Panc1 (cell line): ENCODE measurements around the gene CD300LB. TPM values are rescaled to one million over a fixed set of nuclear protein-coding genes. Genes with fewer than 3 reads are reported as not detected.

Experiments used
- ATAC-seq: fragments of 200-7000 bp; cut with Tn5 transposase; 2 replicates; pipeline ENCODE4 v1.9.1; 2020; ENCODE audit warnings: mild to moderate bottlenecking, moderate library complexity
- BruUV-seq: library from RNA; stranded (reverse); fragments of 400-500 nt; replicated peaks from 2 replicates; lab custom pipeline; 2021; lab: Mats Ljungman, UMichigan
- CTCF ChIA-PET: fragments of 300-600 bp; sonication (Branson Sonifier 250); formaldehyde crosslinking; loops from one replicate; lab custom pipeline; 2022; ENCODE audit warnings: antibody characterized with exemption; lab: Charles Lee
- POLR2A ChIA-PET: fragments of 300-600 bp; sonication (Branson Sonifier 250); formaldehyde crosslinking; loops from one replicate; lab custom pipeline; 2022; ENCODE audit warnings: antibody characterized with exemption; lab: Charles Lee
- DNase-seq: peaks from one replicate; pipeline ENCODE4 v3.0.0-alpha.2; 2010; ENCODE audit warnings: low read depth, low spot score
- H3K27ac ChIP-seq: 2 replicates; pipeline ENCODE4 v1.5.1; 2011; ENCODE audit warnings: mild to moderate bottlenecking, low read length, inconsistent platforms
- H3K27me3 ChIP-seq: fragments of 200-500 bp; sonication (Bioruptor generic); 2 replicates; pipeline ENCODE4 v1.6.0; 2014; ENCODE audit warnings: low read length, inconsistent platforms; ENCODE audit not compliant: control insufficient read depth, insufficient read depth
- H3K36me3 ChIP-seq: fragments of 200-500 bp; sonication (Bioruptor generic); 2 replicates; pipeline ENCODE4 v1.5.1; 2014; ENCODE audit warnings: inconsistent platforms, mild to moderate bottlenecking, low read length, moderate library complexity; ENCODE audit not compliant: control insufficient read depth, insufficient read depth
- H3K4me1 ChIP-seq: 2 replicates; pipeline ENCODE4 v1.5.1; 2011; ENCODE audit warnings: inconsistent platforms, mild to moderate bottlenecking, low read length, moderate library complexity; ENCODE audit not compliant: control insufficient read depth, insufficient read depth
- H3K4me3 ChIP-seq, 2 experiments: 2 replicates each; pipeline ENCODE4 v1.5.1; 2011 to 2012; ENCODE audit warnings: low read depth in 2 of 2, low read length in 2 of 2, mild to moderate bottlenecking in 2 of 2, inconsistent platforms in 1 of 2, moderate library complexity in 1 of 2
- H3K9me3 ChIP-seq: fragments of 200-500 bp; sonication (Bioruptor generic); 2 replicates; pipeline ENCODE4 v1.5.1; 2014; ENCODE audit warnings: low read depth, mild to moderate bottlenecking, inconsistent platforms, low read length, moderate library complexity; ENCODE audit not compliant: control insufficient read depth, insufficient read depth
- CTCF ChIP-seq: fragments of 450-650 bp; IDR thresholded peaks from 2 replicates; pipeline ENCODE4 v1.5.1; 2017; ENCODE audit warnings: mild to moderate bottlenecking
- POLR2AphosphoS5 ChIP-seq: IDR thresholded peaks from 2 replicates; pipeline ENCODE4 v1.6.1; 2012; ENCODE audit warnings: mild to moderate bottlenecking, low read depth, low read length, moderate library complexity
- REST ChIP-seq, 2 experiments: IDR thresholded peaks; 2 replicates each; pipeline ENCODE4 v1.6.1; 2011 to 2012; ENCODE audit warnings: low read depth in 2 of 2, control low read depth in 1 of 2, low read length in 1 of 2, mild to moderate bottlenecking in 1 of 2, moderate library complexity in 1 of 2; ENCODE audit not compliant: insufficient read depth in 1 of 2
- SIN3A ChIP-seq: IDR thresholded peaks from 2 replicates; pipeline ENCODE4 v1.6.1; 2012; ENCODE audit warnings: low read depth, mild to moderate bottlenecking, low read length, moderate library complexity, borderline replicate concordance; ENCODE audit not compliant: insufficient read depth
- TCF7L2 ChIP-seq: IDR thresholded peaks from 2 replicates; pipeline ENCODE4 v1.6.1; 2011; ENCODE audit warnings: mild to moderate bottlenecking, low read depth, low read length, inconsistent platforms
- in situ Hi-C: cut with HindIII; loops from 2 replicates; pipeline ENCODE4 v1.10.0; 2016; ENCODE audit warnings: low sequenced_read_pairs, low pct_unique_long_range_greater_than_20kb
- intact Hi-C: fragments of 100-400 bp; cut with micrococcal nuclease; formaldehyde crosslinking; loops from one replicate; pipeline ENCODE4 v1.10.0; 2022; ENCODE audit not compliant: unreplicated experiment
- total RNA-seq: library from RNA; stranded (reverse); gene quantifications from one replicate; pipeline ENCODE4 v1.2.1, GENCODE V29; 2021; ENCODE audit not compliant: unreplicated experiment

The CD300LB gene
- total RNA-seq, 1 experiment from 2014 or later: not detected

- Histone ChIP-seq H3K27ac (no peak overlapping the region), H3K4me1 (peaks cover 11% of the 10 kb centered on the region; the same call in 1 of the 2 replicates), H3K27me3 (peaks cover 2% of the 10 kb centered on the region; the same call in 1 of the 2 replicates), H3K4me3 (no peak overlapping the region), H3K36me3 (no peaks in the 10 kb centered on the region), H3K9me3 (no peaks in the 10 kb centered on the region)
- ATAC-seq (peak; percentile 96), DNase-seq (peak; percentile 91)
- in situ Hi-C loops: no loop called here
- POLR2A ChIA-PET: interaction anchor here (0.6 kb wide), 1 partner anchor 305 kb away, joined by 3 read pairs; no protein-coding TSS in a partner anchor
- intact Hi-C loops: loop anchor here (5.0 kb wide), 1 partner anchor 168 kb away; the partner anchor contains the start of gene RAB37
- CTCF ChIA-PET: interaction anchor here (0.5 kb wide), 1 partner anchor 200 kb away, joined by 4 read pairs; no protein-coding TSS in a partner anchor
- TF ChIP-seq POLR2AphosphoS5 (peak; percentile 39; the same call in 1 of the 2 replicates), REST (IDR thresholded peaks at IDR 0.05; ENCODE audit: insufficient read depth in 1 of 2, low read depth in 2 of 2, low read length in 1 of 2) (no peak), TCF7L2 (no peak), CTCF (no peak), SIN3A (no peak)
- no TSS peak for BruUV-seq
These were observed 38.0 kb upstream of the CD300LB start for GRCh38 chr17:74569020-74570003.

- no peak overlapping the region for H3K27ac ChIP-seq
- peaks cover 11% of the 10 kb centered on the region; the same call in 1 of the 2 replicates for H3K4me1 ChIP-seq
- no peaks in the 10 kb centered on the region for H3K36me3 ChIP-seq
- intact Hi-C loops: loop anchor here (5.0 kb wide), 1 partner anchor 169 kb away; the partner anchor contains the start of gene RAB37
- ChIA-PET CTCF (no interaction called here), POLR2A (interaction anchor here (0.6 kb wide), 1 partner anchor 22 kb away, joined by 3 read pairs; no protein-coding TSS in a partner anchor)
- DNase-seq (no peak), ATAC-seq (no peak)
- TF ChIP-seq REST (IDR thresholded peaks at IDR 0.05; ENCODE audit: insufficient read depth in 1 of 2, low read depth in 2 of 2, low read length in 1 of 2) (no peak), TCF7L2 (no peak), SIN3A (no peak), POLR2AphosphoS5 (no peak), CTCF (no peak)
- H3K9me3 ChIP-seq: no peaks in the 10 kb centered on the region
- no TSS peak for BruUV-seq
- H3K4me3 ChIP-seq: no peak overlapping the region
- in situ Hi-C loops: no loop called here
- no peaks in the 10 kb centered on the region for H3K27me3 ChIP-seq
These were observed 37.0 kb upstream of the CD300LB start for GRCh38 chr17:74568106-74568873.
